Colonic mucosa (tissue), 4 donors: ENCODE results near the gene ORC2. TPM values are rescaled to one million over a fixed set of nuclear protein-coding genes. Genes with fewer than 3 reads are reported as not detected.

Experiments
- DNase-seq: peaks from one replicate; pipeline ENCODE4 v3.0.0-alpha.2; 2020
- H3K27ac ChIP-seq: fragments of 200-600 bp; one replicate; pipeline ENCODE4 v1.8.0; 2021
- H3K27me3 ChIP-seq: fragments of 200-600 bp; one replicate; pipeline ENCODE4 v1.8.0; 2021
- H3K36me3 ChIP-seq: fragments of 200-600 bp; one replicate; pipeline ENCODE4 v1.8.0; 2021
- H3K4me1 ChIP-seq: fragments of 200-600 bp; one replicate; pipeline ENCODE4 v1.8.0; 2021; ENCODE audit warnings: mild to moderate bottlenecking
- H3K4me3 ChIP-seq: fragments of 200-600 bp; one replicate; pipeline ENCODE4 v1.8.0; 2021
- H3K9ac ChIP-seq, 2 donors: one replicate each; pipeline ENCODE4 v1.7.0; 2013; ENCODE audit warnings: control low read depth in 2 of 2, low read depth in 2 of 2, low read length in 2 of 2
- H3K9me3 ChIP-seq: fragments of 200-600 bp; one replicate; pipeline ENCODE4 v1.8.0; 2021
- CTCF ChIP-seq: fragments of 200-600 bp; IDR thresholded peaks from one replicate; pipeline ENCODE4 v1.8.0; 2022; ENCODE audit warnings: antibody characterized with exemption, mild to moderate bottlenecking
- intact Hi-C: fragments of 100-400 bp; cut with DNase I; formaldehyde crosslinking; loops from one replicate; pipeline ENCODE4 v1.14.1; 2022
- total RNA-seq, 2 donors: library from RNA; stranded (reverse); fragmentation: NEBNext Ultra II Directional in 1 of 2; extraction: Animal tissue kit (Norgen Biotek cat#: 25700) in 1 of 2; gene quantifications; one replicate each; pipeline ENCODE4 v1.2.1, GENCODE V29; 2021
- donor health status: healthy.
- donor health status: DM: no; HTN: no; CAD: no.
- donor health status: DM: no; HTN: no; CAD: no.

ORC2 gene
- total RNA-seq, 2 donors from 2014 or later, result 36.4 to 39.0 TPM

- intact Hi-C loops, result no loop called here
- no peak overlapping the region for H3K9ac ChIP-seq
- no peaks in the 10 kb centered on the region for H3K4me1 ChIP-seq
- DNase-seq, result no peak
- H3K27me3 ChIP-seq, result no peaks in the 10 kb centered on the region
- H3K27ac ChIP-seq, result no peak overlapping the region
- no peak for TF ChIP-seq CTCF
- peaks cover 6% of the 10 kb centered on the region for H3K36me3 ChIP-seq
- H3K4me3 ChIP-seq, result no peak overlapping the region
- H3K9me3 ChIP-seq, result no peaks in the 10 kb centered on the region
These were observed 23.6 kb downstream of the ORC2 start for GRCh38 chr2:200939832-200940231.

GRCh38 chr2:200930947-200931626, 32.4 kb downstream of the ORC2 start:
- Histone ChIP-seq H3K4me1 (no peaks in the 10 kb centered on the region), H3K27me3 (no peaks in the 10 kb centered on the region), H3K4me3 (no peak overlapping the region), H3K9ac (no peak overlapping the region), H3K36me3 (no peaks in the 10 kb centered on the region), H3K27ac (no peak overlapping the region), H3K9me3 (no peaks in the 10 kb centered on the region)
- no peak for TF ChIP-seq CTCF
- no peak for DNase-seq
- intact Hi-C loops, result no loop called here

- TF ChIP-seq CTCF, result no peak
- intact Hi-C loops, result no loop called here
- no peaks in the 10 kb centered on the region for H3K9me3 ChIP-seq
- H3K9ac ChIP-seq, result no peak overlapping the region
- DNase-seq, result no peak
- H3K27me3 ChIP-seq, result no peaks in the 10 kb centered on the region
- H3K27ac ChIP-seq, result no peak overlapping the region
- no peak overlapping the region for H3K4me3 ChIP-seq
- no peaks in the 10 kb centered on the region for H3K36me3 ChIP-seq
- no peaks in the 10 kb centered on the region for H3K4me1 ChIP-seq
These were observed 33.9 kb downstream of the ORC2 start for GRCh38 chr2:200929334-200930249.

GRCh38 chr2:200922439-200922838, 41.0 kb downstream of the ORC2 start:
- H3K4me1 ChIP-seq, result no peaks in the 10 kb centered on the region
- no peak overlapping the region for H3K27ac ChIP-seq
- no peaks in the 10 kb centered on the region for H3K27me3 ChIP-seq
- DNase-seq, result no peak
- H3K4me3 ChIP-seq, result no peak overlapping the region
- H3K9ac ChIP-seq, result no peak overlapping the region
- H3K9me3 ChIP-seq, result no peaks in the 10 kb centered on the region
- TF ChIP-seq CTCF, result no peak
- H3K36me3 ChIP-seq, result peaks cover 11% of the 10 kb centered on the region
- intact Hi-C loops, result no loop called here

GRCh38 chr2:200913654-200914053, 49.8 kb downstream of the ORC2 start:
- H3K27ac ChIP-seq, result no peak overlapping the region
- H3K4me1 ChIP-seq, result no peaks in the 10 kb centered on the region
- H3K27me3 ChIP-seq, result no peaks in the 10 kb centered on the region
- H3K9me3 ChIP-seq, result no peaks in the 10 kb centered on the region
- H3K9ac ChIP-seq, result no peak overlapping the region
- TF ChIP-seq CTCF, result no peak
- no peaks in the 10 kb centered on the region for H3K36me3 ChIP-seq
- intact Hi-C loops, result no loop called here
- no peak for DNase-seq
- H3K4me3 ChIP-seq, result no peak overlapping the region
